PC-9 (cell line): ENCODE results near the gene ABCB9.

ENCODE experiments used
- CTCF ChIP-seq: fragments of 200-600 bp; sonication (generic); conservative IDR thresholded peaks from 2 replicates; pipeline ENCODE4 v1.6.1; 2017; ENCODE audit warnings: mixed run types, antibody characterized with exemption, mild to moderate bottlenecking, moderate library complexity
- EZH2 ChIP-seq: fragments of 200-600 bp; sonication (generic); IDR thresholded peaks from 2 replicates; pipeline ENCODE4 v1.8.0; 2017; ENCODE audit warnings: antibody characterized with exemption, low read depth

DNA sequence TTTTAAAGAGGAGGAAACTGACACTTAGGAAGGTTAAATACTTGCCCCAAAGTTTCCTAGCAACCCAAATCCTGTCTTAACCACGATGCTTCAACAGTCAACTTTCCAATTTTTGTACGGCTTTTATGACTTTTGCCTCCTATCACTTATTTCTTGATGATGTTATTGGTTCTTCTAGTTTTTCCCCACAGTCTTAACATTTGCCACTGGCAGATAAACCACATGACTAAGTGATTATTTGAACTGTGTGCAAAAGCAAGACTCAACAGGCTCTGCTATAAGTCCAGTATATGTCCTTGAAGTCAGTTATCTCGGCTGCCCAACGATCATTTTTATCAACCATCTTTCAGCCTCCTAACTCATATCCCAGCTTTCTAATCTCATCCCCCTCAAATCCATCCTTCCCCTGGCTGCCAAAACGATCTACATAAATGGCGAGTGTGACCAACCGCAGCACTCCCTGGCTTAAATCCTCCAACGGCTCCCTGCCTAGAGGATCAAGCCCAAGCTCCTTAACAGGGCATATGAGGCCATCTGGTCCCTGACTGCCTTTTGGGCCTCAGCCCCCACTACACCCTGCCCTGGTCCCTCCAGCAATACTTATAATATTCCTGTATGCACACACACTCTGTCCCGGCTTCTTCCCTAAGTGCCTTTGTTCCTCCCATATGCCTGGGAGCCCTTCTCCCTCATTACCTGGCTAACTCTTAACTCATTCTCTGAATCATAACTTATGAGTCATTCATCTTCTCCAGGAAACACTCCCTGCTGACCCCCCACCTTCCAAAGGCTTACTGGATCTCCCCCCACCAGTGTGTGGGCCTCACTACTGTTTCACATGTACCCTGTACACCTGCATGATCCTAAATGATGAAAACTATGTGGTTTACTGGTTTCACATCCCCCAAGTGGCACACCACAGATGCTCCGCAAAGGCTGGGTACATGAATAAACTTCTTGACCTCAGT is 79.1 kb downstream of the ABCB9 start:
- TF ChIP-seq CTCF (no peak), EZH2 (no peak)
